T-cell (primary cell): ENCODE measurements around the gene STYK1. TPM values are rescaled to one million over a fixed set of nuclear protein-coding genes. Genes with fewer than 3 reads are reported as not detected.

ENCODE experiments used
- ATAC-seq, 4 experiments: fragments of 200-7000 bp in 3 of 4; fragments of 150-1000 bp in 1 of 4; cut with Tn5 transposase; replicated peaks in 1 of 4; 1 replicate in 3 of 4; 2 replicates in 1 of 4; pipeline ENCODE4 v1.10.0; 2021; ENCODE audit warnings: moderate library complexity in 3 of 4, mild to moderate bottlenecking in 2 of 4, moderate number of reproducible peaks in 1 of 4
- CTCF ChIA-PET, 2 donors: fragments of 300-600 bp; sonication (Branson Sonifier 250); formaldehyde crosslinking; loops; one replicate each; lab custom pipeline; 2022; ENCODE audit warnings: antibody characterized with exemption in 2 of 2; lab: Charles Lee
- POLR2A ChIA-PET, 2 donors: fragments of 300-600 bp; sonication (Branson Sonifier 250); formaldehyde crosslinking; loops; one replicate each; lab custom pipeline; 2022; ENCODE audit warnings: antibody characterized with exemption in 2 of 2; lab: Charles Lee
- DNase-seq, 35 experiments: peaks; one replicate each; pipeline versions ENCODE4 v3.0.0 to v3.0.0-alpha.2; 2013 to 2023
- H3K27ac ChIP-seq: one replicate; pipeline ENCODE4 v1.5.1; 2013; ENCODE audit warnings: low read length
- H3K27me3 ChIP-seq, 2 experiments: replicated peaks in 1 of 2; 1 replicate in 1 of 2; 2 replicates in 1 of 2; pipeline versions ENCODE4 v1.6.1 to v1.7.0; 2013; ENCODE audit warnings: low read length in 1 of 2, mixed read lengths in 1 of 2; ENCODE audit not compliant: control insufficient read depth in 2 of 2, insufficient read depth in 2 of 2; ENCODE audit errors: extremely low read depth in 1 of 2
- H3K36me3 ChIP-seq, 2 donors: 1 replicate in 1 of 2; 2 replicates in 1 of 2; pipeline versions ENCODE4 v1.6.1 to v1.7.0; 2013; ENCODE audit warnings: low read length in 1 of 2; ENCODE audit not compliant: control insufficient read depth in 2 of 2, insufficient read depth in 1 of 2; ENCODE audit errors: extremely low read depth in 1 of 2
- H3K4me1 ChIP-seq, 2 experiments: 1 replicate in 1 of 2; 2 replicates in 1 of 2; pipeline versions ENCODE4 v1.6.1 to v1.7.0; 2013; ENCODE audit warnings: low read length in 2 of 2, mixed read lengths in 1 of 2; ENCODE audit not compliant: insufficient read depth in 2 of 2, control insufficient read depth in 1 of 2; ENCODE audit errors: extremely low read depth in 1 of 2
- H3K4me3 ChIP-seq, 2 donors: 1 replicate in 1 of 2; 2 replicates in 1 of 2; pipeline versions ENCODE4 v1.5.1 to v1.7.0; 2013; ENCODE audit warnings: mild to moderate bottlenecking in 2 of 2, low read length in 1 of 2, moderate library complexity in 1 of 2; ENCODE audit not compliant: control insufficient read depth in 1 of 2; ENCODE audit errors: extremely low read depth in 1 of 2
- H3K9me3 ChIP-seq: 2 replicates; pipeline ENCODE4 v1.7.0; 2013
- H3K27ac Mint-ChIP-seq, 2 donors: one replicate each; pipeline ENCODE4 v1.8.0; 2020 to 2021; ENCODE audit warnings: mild to moderate bottlenecking in 2 of 2, mixed read lengths in 2 of 2
- H3K27me3 Mint-ChIP-seq, 2 donors: one replicate each; pipeline ENCODE4 v1.8.0; 2021 to 2022; ENCODE audit warnings: mixed read lengths in 2 of 2
- H3K36me3 Mint-ChIP-seq: one replicate; pipeline ENCODE4 v1.8.0; 2021; ENCODE audit warnings: mixed read lengths
- H3K4me1 Mint-ChIP-seq, 3 donors: one replicate each; pipeline ENCODE4 v1.8.0; 2020 to 2022; ENCODE audit warnings: mixed read lengths in 3 of 3, mild to moderate bottlenecking in 1 of 3
- H3K4me3 Mint-ChIP-seq, 3 donors: one replicate each; pipeline ENCODE4 v1.8.0; 2020 to 2022; ENCODE audit warnings: mild to moderate bottlenecking in 3 of 3, mixed read lengths in 3 of 3, moderate library complexity in 3 of 3
- H3K9me3 Mint-ChIP-seq, 3 donors: one replicate each; pipeline ENCODE4 v1.8.0; 2020 to 2022; ENCODE audit warnings: mixed read lengths in 3 of 3
- WGBS: methylation state at CpG from one replicate; pipeline ENCODE4 v1.1.5; 2013; ENCODE audit warnings: missing lambda C conversion rate; ENCODE audit not compliant: insufficient coverage; 5-methylcytosine and 5-hydroxymethylcytosine counted together
- total RNA-seq, 35 experiments: library from RNA in 6 of 35; stranded (reverse) in 6 of 35; fragments of 120-200 nt in 1 of 35; gene quantifications; one replicate each; pipeline versions ENCODE4 v1.2.1 to v1.2.4 and lab custom pipeline; 2013 to 2026

The STYK1 gene
- total RNA-seq, 5 donors from 2014 or later (not counting 1 experiment from before 2014, with no cell fraction given): 0.20 to 1.8 (median 0.39) TPM

GRCh38 chr12:10700581-10700980 is 26.7 kb upstream of the STYK1 start:
- H3K4me3 Mint-ChIP-seq: no peak overlapping the region
- DNase-seq (no peak), ATAC-seq (no peak)
- Histone ChIP-seq H3K9me3 (no peaks in the 10 kb centered on the region), H3K27ac (peak overlapping the region; percentile 3), H3K36me3 (peaks cover 0 to 2% of the 10 kb centered on the region in 2 donors), H3K4me1 (peaks cover 0 to 3% of the 10 kb centered on the region in 2 experiments), H3K4me3 (no peak overlapping the region), H3K27me3 (no peaks in the 10 kb centered on the region)
- H3K36me3 Mint-ChIP-seq: no peaks in the 10 kb centered on the region
- peaks cover 13 to 15% (median 13%) of the 10 kb centered on the region in 3 donors for H3K4me1 Mint-ChIP-seq
- no peaks in the 10 kb centered on the region for H3K27me3 Mint-ChIP-seq
- CTCF ChIA-PET: interaction anchor here in 1 of 2 donors (1.0 kb wide), 1 partner anchor 88 kb away, joined by 3 read pairs; the partner anchor contains the start of gene MAGOHB
- H3K27ac Mint-ChIP-seq: no peak overlapping the region
- no CpG with 5 or more reads among the region's 3 CpGs for WGBS
- POLR2A ChIA-PET: interaction anchor here (0.5 to 0.6 kb wide), 2 partner anchors 289 to 1085 kb away, joined by 3 read pairs; no protein-coding TSS in a partner anchor
- no peaks in the 10 kb centered on the region for H3K9me3 Mint-ChIP-seq

- no peak for ATAC-seq
- WGBS: no CpG with 5 or more reads among the region's 1 CpG
- peaks cover 13 to 15% (median 13%) of the 10 kb centered on the region in 3 donors for H3K4me1 Mint-ChIP-seq
- H3K27me3 ChIP-seq: no peaks in the 10 kb centered on the region
- ChIA-PET CTCF (interaction anchor here (0.5 to 0.8 kb wide), 4 partner anchors 40 to 577 kb away, joined by 3 to 7 read pairs (median 3); no protein-coding TSS in a partner anchor), POLR2A (no interaction called here)
- no peaks in the 10 kb centered on the region for H3K9me3 Mint-ChIP-seq
- no peak overlapping the region for H3K4me3 Mint-ChIP-seq
- peaks cover 0 to 2% of the 10 kb centered on the region in 2 donors for H3K36me3 ChIP-seq
- no peak overlapping the region for H3K27ac ChIP-seq
- H3K36me3 Mint-ChIP-seq: no peaks in the 10 kb centered on the region
- H3K4me1 ChIP-seq: peaks cover 0 to 3% of the 10 kb centered on the region in 2 experiments
- H3K27ac Mint-ChIP-seq: no peak overlapping the region
- DNase-seq: no peak
- no peaks in the 10 kb centered on the region for H3K9me3 ChIP-seq
- H3K27me3 Mint-ChIP-seq: no peaks in the 10 kb centered on the region
- no peak overlapping the region for H3K4me3 ChIP-seq
These were observed 24.0 kb upstream of the STYK1 start for GRCh38 chr12:10697862-10698261.

GRCh38 chr12:10697156-10697555 is 23.3 kb upstream of the STYK1 start:
- Mint-ChIP-seq H3K27me3 (no peaks in the 10 kb centered on the region), H3K27ac (no peak overlapping the region), H3K4me3 (no peak overlapping the region), H3K36me3 (no peaks in the 10 kb centered on the region), H3K9me3 (no peaks in the 10 kb centered on the region), H3K4me1 (peaks cover 13 to 15% (median 13%) of the 10 kb centered on the region in 3 donors)
- WGBS: no CpG with 5 or more reads among the region's 2 CpGs
- Histone ChIP-seq H3K27me3 (no peaks in the 10 kb centered on the region), H3K4me1 (peaks cover 0 to 3% of the 10 kb centered on the region in 2 experiments), H3K27ac (no peak overlapping the region), H3K9me3 (no peaks in the 10 kb centered on the region), H3K4me3 (no peak overlapping the region), H3K36me3 (peaks cover 0 to 2% of the 10 kb centered on the region in 2 donors)
- ATAC-seq (no peak), DNase-seq (no peak)
- CTCF ChIA-PET: interaction anchor here in 1 of 2 donors (0.6 kb wide), 2 partner anchors 100 to 576 kb away, joined by 3 read pairs; no protein-coding TSS in a partner anchor
- POLR2A ChIA-PET: no interaction called here

GRCh38 chr12:10690906-10691305 is 17.1 kb upstream of the STYK1 start:
- H3K4me3 Mint-ChIP-seq: no peak overlapping the region
- POLR2A ChIA-PET: no interaction called here
- no peaks in the 10 kb centered on the region for H3K27me3 ChIP-seq
- no peak overlapping the region for H3K4me3 ChIP-seq
- no peaks in the 10 kb centered on the region for H3K4me1 Mint-ChIP-seq
- no peaks in the 10 kb centered on the region for H3K9me3 ChIP-seq
- DNase-seq (no peak), ATAC-seq (no peak)
- H3K4me1 ChIP-seq: no peaks in the 10 kb centered on the region
- H3K36me3 Mint-ChIP-seq: peaks cover 5% of the 10 kb centered on the region
- 67% methylated on average over 1 of the region's 2 CpGs for WGBS
- CTCF ChIA-PET: no interaction called here
- H3K27me3 Mint-ChIP-seq: peaks cover 1% of the 10 kb centered on the region in 2 donors
- no peak overlapping the region for H3K27ac ChIP-seq
- H3K36me3 ChIP-seq: no peaks in the 10 kb centered on the region
- peaks cover 0 to 9% (median 2%) of the 10 kb centered on the region in 3 donors for H3K9me3 Mint-ChIP-seq
- H3K27ac Mint-ChIP-seq: no peak overlapping the region

GRCh38 chr12:10689146-10689545 is 15.3 kb upstream of the STYK1 start:
- POLR2A ChIA-PET: no interaction called here
- Histone ChIP-seq H3K27ac (no peak overlapping the region), H3K4me1 (no peaks in the 10 kb centered on the region), H3K36me3 (no peaks in the 10 kb centered on the region), H3K4me3 (no peak overlapping the region), H3K9me3 (no peaks in the 10 kb centered on the region), H3K27me3 (no peaks in the 10 kb centered on the region)
- Mint-ChIP-seq H3K4me1 (no peaks in the 10 kb centered on the region), H3K27me3 (peaks cover 10 to 11% of the 10 kb centered on the region in 2 donors), H3K9me3 (peaks cover 0 to 9% (median 2%) of the 10 kb centered on the region in 3 donors), H3K4me3 (no peak overlapping the region), H3K36me3 (peaks cover 5% of the 10 kb centered on the region), H3K27ac (no peak overlapping the region)
- WGBS: 100% methylated on average over 1 of the region's 2 CpGs
- CTCF ChIA-PET: no interaction called here
- no peak for DNase-seq
- ATAC-seq: no peak

DNA sequence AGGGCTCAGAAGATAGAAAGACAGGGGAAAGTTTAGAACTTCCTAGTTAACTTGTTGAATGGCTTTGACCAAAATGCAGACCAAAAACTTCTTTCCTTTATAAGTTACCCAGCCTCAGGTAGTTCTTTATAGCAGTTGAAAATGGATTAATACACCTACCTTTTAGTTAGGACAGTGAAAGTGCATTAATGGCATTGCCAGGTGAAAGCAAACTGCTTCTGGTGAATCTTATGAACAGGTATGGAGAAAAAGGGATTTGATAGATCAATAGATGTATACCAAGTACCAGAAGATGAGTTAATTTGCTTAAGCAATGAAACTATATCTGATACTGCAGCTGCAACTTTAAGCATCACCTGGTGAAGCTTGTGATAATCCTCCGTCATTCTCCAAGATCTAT is 14.2 kb upstream of the STYK1 start:
- H3K27me3 Mint-ChIP-seq: peaks cover 10 to 11% of the 10 kb centered on the region in 2 donors
- WGBS: 100% methylated on average over 1 of the region's 1 CpG
- CTCF ChIA-PET: no interaction called here

More for the DNA sequence above, 14.2 kb upstream of the STYK1 start:
- no peak overlapping the region for H3K27ac Mint-ChIP-seq
- no peaks in the 10 kb centered on the region for H3K9me3 ChIP-seq
- peaks cover 0 to 9% (median 2%) of the 10 kb centered on the region in 3 donors for H3K9me3 Mint-ChIP-seq
- H3K36me3 Mint-ChIP-seq: peaks cover 5% of the 10 kb centered on the region
- no peaks in the 10 kb centered on the region for H3K27me3 ChIP-seq
- H3K4me3 ChIP-seq: no peak overlapping the region
- no peaks in the 10 kb centered on the region for H3K4me1 ChIP-seq
- POLR2A ChIA-PET: no interaction called here
- no peak overlapping the region for H3K27ac ChIP-seq
- H3K36me3 ChIP-seq: no peaks in the 10 kb centered on the region
- no peaks in the 10 kb centered on the region for H3K4me1 Mint-ChIP-seq
- DNase-seq (no peak), ATAC-seq (no peak)
- H3K4me3 Mint-ChIP-seq: no peak overlapping the region
